NCI-H2196 treated with DMSO at 0.1 percent for 48 hours (cell line): ENCODE results near the gene EIF3C.
"Not testable (repeated sequence)": the region's sequence is repeated elsewhere in the genome, so short reads cannot be mapped to it uniquely, and the experiment has no call there.

Experiments used
- DNase-seq: peaks from one replicate; lab custom pipeline; 2025; ENCODE audit not compliant: unreplicated experiment; lab: John Stamatoyannopoulos, UW

EIF3C gene

GRCh38 chr16:28749997-28750465 is 38.8 kb downstream of the EIF3C start:
- not testable (repeated sequence) for DNase-seq

- DNase-seq = not testable (repeated sequence)
These were observed 39.3 kb downstream of the EIF3C start for GRCh38 chr16:28750469-28751067.

- DNase-seq = not testable (repeated sequence)
These were observed 40.2 kb downstream of the EIF3C start, which contains the start of gene NPIPB9 for GRCh38 chr16:28751487-28751886. Gene NPIPB9, plus strand, starts transcription at chr16:28751787.

DNA sequence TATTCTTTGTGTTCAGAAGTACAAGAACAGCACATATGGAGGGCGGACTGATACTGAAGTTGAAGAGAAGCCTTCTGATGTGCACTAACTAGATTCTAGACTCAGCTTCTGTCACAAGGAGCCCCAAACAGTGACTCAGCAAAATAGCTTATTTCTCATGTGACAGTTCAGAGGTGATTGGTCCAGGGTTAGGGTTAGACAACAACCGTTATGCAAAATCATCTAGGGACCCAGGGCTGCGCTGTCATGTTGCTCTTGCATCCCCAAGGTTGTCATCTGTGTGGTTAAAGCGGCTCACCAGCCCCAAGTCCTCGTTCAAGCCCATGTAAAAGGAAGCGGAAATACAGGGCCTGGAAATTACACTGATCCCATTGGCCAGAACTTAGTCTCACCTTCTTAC is 70.4 kb downstream of the EIF3C start:
- DNase-seq = not testable (repeated sequence)

GRCh38 chr16:28782357-28782756 is 71.1 kb downstream of the EIF3C start:
- DNase-seq = not testable (repeated sequence)
